PFSK-1 (cell line): ENCODE measurements around the gene TRPV5.

Experiments used
- POLR2AphosphoS5 ChIP-seq: IDR thresholded peaks from 2 replicates; pipeline ENCODE4 v1.6.1; 2012; ENCODE audit warnings: low read depth, mild to moderate bottlenecking, control low read depth, low read length, moderate library complexity
- REST ChIP-seq, 2 experiments: IDR thresholded peaks; 2 replicates each; pipeline versions ENCODE4 v1.6.1 to v1.8.0; 2011 to 2012; ENCODE audit warnings: low read depth in 2 of 2, low read length in 2 of 2, control low read depth in 1 of 2, inconsistent platforms in 1 of 2, mild to moderate bottlenecking in 1 of 2, moderate library complexity in 1 of 2; ENCODE audit not compliant: insufficient read depth in 1 of 2
- SIN3A ChIP-seq: IDR thresholded peaks from 2 replicates; pipeline ENCODE4 v1.6.1; 2012; ENCODE audit warnings: mild to moderate bottlenecking, low read length, moderate library complexity, borderline replicate concordance; ENCODE audit not compliant: insufficient read depth
- TAF1 ChIP-seq: IDR thresholded peaks from 2 replicates; pipeline ENCODE4 v1.6.1; 2012; ENCODE audit warnings: low read length, control low read depth, borderline replicate concordance; ENCODE audit not compliant: insufficient read depth

GRCh38 chr7:142948603-142949002 lies 15.1 kb upstream of the TRPV5 start:
- TF ChIP-seq POLR2AphosphoS5 (no peak), TAF1 (no peak), REST (IDR thresholded peaks at IDR 0.05; ENCODE audit: insufficient read depth in 1 of 2, low read depth in 2 of 2, low read length in 2 of 2) (no peak), SIN3A (no peak)
